ENCODE results near the gene RTN4R. TPM values are rescaled to one million over a fixed set of nuclear protein-coding genes. Genes with fewer than 3 reads are reported as not detected.

RTN4R gene
- total RNA-seq, 2 donors from 2014 or later: 1.4 to 1.5 TPM

- H3K4me3 Mint-ChIP-seq: no peak overlapping the region
- H3K36me3 Mint-ChIP-seq (ENCODE audit: insufficient read depth in 2 of 2): no peaks in the 10 kb centered on the region
- H3K4me1 Mint-ChIP-seq (ENCODE audit: low read depth): no peaks in the 10 kb centered on the region
- DNase-seq: no peak
- no peak overlapping the region for H3K27ac Mint-ChIP-seq
- H3K27me3 Mint-ChIP-seq (ENCODE audit: low read depth): no peaks in the 10 kb centered on the region
- no peaks in the 10 kb centered on the region for H3K9me3 Mint-ChIP-seq
- no peak for ATAC-seq (replicated peaks in 1 of 2)
Observed at GRCh38 chr22:20231514-20232236, 36.4 kb downstream of the RTN4R start.

- H3K4me1 Mint-ChIP-seq (ENCODE audit: low read depth): no peaks in the 10 kb centered on the region
- no peak for ATAC-seq (replicated peaks in 1 of 2)
- H3K36me3 Mint-ChIP-seq (ENCODE audit: insufficient read depth in 2 of 2): no peaks in the 10 kb centered on the region
- DNase-seq: no peak
- H3K4me3 Mint-ChIP-seq: no peak overlapping the region
- H3K9me3 Mint-ChIP-seq: no peaks in the 10 kb centered on the region
- no peak overlapping the region for H3K27ac Mint-ChIP-seq
- no peaks in the 10 kb centered on the region for H3K27me3 Mint-ChIP-seq (ENCODE audit: low read depth)
Observed at GRCh38 chr22:20230777-20231420, 37.2 kb downstream of the RTN4R start.

DNA sequence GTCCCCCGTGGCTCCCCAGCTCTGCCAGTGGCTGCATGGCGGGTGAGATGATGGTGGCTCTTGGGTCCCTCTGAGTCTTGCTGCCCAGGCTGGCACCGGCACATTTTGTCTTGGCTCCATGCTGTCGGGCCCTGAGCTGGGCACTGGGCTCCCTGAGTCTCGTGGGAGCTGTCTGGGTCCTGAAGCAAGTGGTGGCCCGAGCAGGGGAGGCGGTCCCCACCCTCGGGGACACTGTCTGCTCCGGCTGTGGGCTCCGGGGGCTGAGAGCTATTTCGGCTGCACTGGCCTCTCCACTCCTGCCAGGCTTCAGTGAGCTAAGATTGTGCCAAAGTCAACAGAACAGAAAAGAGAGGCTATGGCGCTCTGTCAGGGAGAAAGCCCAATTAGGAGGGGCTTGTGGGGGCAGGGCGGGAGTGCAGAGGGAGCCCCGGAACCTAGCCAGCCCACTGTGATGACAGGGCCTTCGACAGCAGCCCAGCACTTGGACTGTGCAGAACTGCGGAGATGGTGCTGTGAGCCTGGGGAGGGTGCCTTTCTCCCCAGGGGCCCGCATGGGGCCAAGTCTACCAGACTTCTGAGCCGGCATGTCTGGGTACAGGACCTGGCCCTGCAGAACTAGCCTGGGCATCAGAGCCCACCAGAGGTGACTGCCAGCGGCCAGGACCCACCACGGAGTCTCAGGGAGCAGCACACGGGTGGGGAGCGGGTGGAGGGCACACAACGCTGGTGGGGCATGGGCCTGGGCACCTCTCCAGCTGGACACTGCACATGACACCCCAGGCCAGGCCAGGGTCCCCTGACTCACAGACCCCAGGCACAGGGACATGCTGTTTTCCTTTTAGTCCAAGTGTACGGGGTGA is 38.0 kb downstream of the RTN4R start:
- H3K4me1 Mint-ChIP-seq (ENCODE audit: low read depth): no peaks in the 10 kb centered on the region
- H3K36me3 Mint-ChIP-seq (ENCODE audit: insufficient read depth in 2 of 2): no peaks in the 10 kb centered on the region
- H3K4me3 Mint-ChIP-seq: no peak overlapping the region
- no peaks in the 10 kb centered on the region for H3K27me3 Mint-ChIP-seq (ENCODE audit: low read depth)
- no peak for ATAC-seq (replicated peaks in 1 of 2)
- H3K9me3 Mint-ChIP-seq: peaks cover 2 to 5% of the 10 kb centered on the region in 2 donors
- DNase-seq: no peak
- H3K27ac Mint-ChIP-seq: no peak overlapping the region

- H3K9me3 Mint-ChIP-seq: peaks cover 2 to 11% of the 10 kb centered on the region in 2 donors
- H3K27ac Mint-ChIP-seq: no peak overlapping the region
- no peaks in the 10 kb centered on the region for H3K36me3 Mint-ChIP-seq (ENCODE audit: insufficient read depth in 2 of 2)
- no peak overlapping the region for H3K4me3 Mint-ChIP-seq
- DNase-seq (no peak), ATAC-seq (replicated peaks in 1 of 2) (no peak)
- H3K4me1 Mint-ChIP-seq (ENCODE audit: low read depth): no peaks in the 10 kb centered on the region
- no peaks in the 10 kb centered on the region for H3K27me3 Mint-ChIP-seq (ENCODE audit: low read depth)
Observed at GRCh38 chr22:20228939-20229272, 39.2 kb downstream of the RTN4R start.

GRCh38 chr22:20228055-20228938 is 39.8 kb downstream of the RTN4R start:
- H3K36me3 Mint-ChIP-seq (ENCODE audit: insufficient read depth in 2 of 2): no peaks in the 10 kb centered on the region
- no peaks in the 10 kb centered on the region for H3K4me1 Mint-ChIP-seq (ENCODE audit: low read depth)
- no peak overlapping the region for H3K27ac Mint-ChIP-seq
- H3K9me3 Mint-ChIP-seq: peaks cover 2 to 11% of the 10 kb centered on the region in 2 donors
- no peak overlapping the region for H3K4me3 Mint-ChIP-seq
- DNase-seq (no peak), ATAC-seq (replicated peaks in 1 of 2) (no peak)
- no peaks in the 10 kb centered on the region for H3K27me3 Mint-ChIP-seq (ENCODE audit: low read depth)

DNA sequence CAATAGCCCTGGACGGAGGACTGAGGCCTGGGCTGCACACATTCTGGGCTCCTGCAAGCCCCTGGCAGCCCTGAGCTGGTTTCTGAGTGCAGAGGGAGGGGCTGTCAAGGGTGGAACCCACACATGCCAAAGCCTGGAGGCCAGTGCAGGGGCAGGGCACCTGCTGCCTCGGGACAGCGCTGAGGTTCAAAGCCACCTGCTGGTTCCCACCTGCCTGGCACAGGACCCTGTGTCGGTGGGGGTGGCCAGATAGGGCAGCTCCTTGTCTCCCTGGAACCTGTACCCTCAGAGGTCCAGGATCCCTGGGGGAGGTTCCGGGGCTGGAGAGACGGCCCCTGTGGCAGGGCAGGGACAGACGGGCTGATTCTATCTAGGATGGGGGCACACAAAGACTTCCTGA is 40.8 kb downstream of the RTN4R start:
- peaks cover 2 to 11% of the 10 kb centered on the region in 2 donors for H3K9me3 Mint-ChIP-seq
- no peaks in the 10 kb centered on the region for H3K27me3 Mint-ChIP-seq (ENCODE audit: low read depth)
- H3K27ac Mint-ChIP-seq: no peak overlapping the region
- H3K4me1 Mint-ChIP-seq (ENCODE audit: low read depth): no peaks in the 10 kb centered on the region
- no peak overlapping the region for H3K4me3 Mint-ChIP-seq
- DNase-seq: no peak
- no peaks in the 10 kb centered on the region for H3K36me3 Mint-ChIP-seq (ENCODE audit: insufficient read depth in 2 of 2)
- ATAC-seq (replicated peaks in 1 of 2): no peak

GRCh38 chr22:20226760-20227350 is 41.3 kb downstream of the RTN4R start:
- peaks cover 2 to 11% of the 10 kb centered on the region in 2 donors for H3K9me3 Mint-ChIP-seq
- no peaks in the 10 kb centered on the region for H3K27me3 Mint-ChIP-seq (ENCODE audit: low read depth)
- H3K4me3 Mint-ChIP-seq: no peak overlapping the region
- no peaks in the 10 kb centered on the region for H3K4me1 Mint-ChIP-seq (ENCODE audit: low read depth)
- ATAC-seq (replicated peaks in 1 of 2) (no peak), DNase-seq (no peak)
- no peaks in the 10 kb centered on the region for H3K36me3 Mint-ChIP-seq (ENCODE audit: insufficient read depth in 2 of 2)
- H3K27ac Mint-ChIP-seq: no peak overlapping the region

GRCh38 chr22:20226077-20226716 is 41.9 kb downstream of the RTN4R start:
- no peaks in the 10 kb centered on the region for H3K36me3 Mint-ChIP-seq (ENCODE audit: insufficient read depth in 2 of 2)
- DNase-seq: no peak
- ATAC-seq (replicated peaks in 1 of 2): no peak
- peaks cover 2 to 11% of the 10 kb centered on the region in 2 donors for H3K9me3 Mint-ChIP-seq
- H3K4me3 Mint-ChIP-seq: no peak overlapping the region
- H3K27me3 Mint-ChIP-seq (ENCODE audit: low read depth): no peaks in the 10 kb centered on the region
- no peak overlapping the region for H3K27ac Mint-ChIP-seq
- no peaks in the 10 kb centered on the region for H3K4me1 Mint-ChIP-seq (ENCODE audit: low read depth)

- Mint-ChIP-seq H3K36me3 (ENCODE audit: insufficient read depth in 2 of 2) (no peaks in the 10 kb centered on the region), H3K9me3 (peaks cover 2 to 11% of the 10 kb centered on the region in 2 donors), H3K4me1 (ENCODE audit: low read depth) (no peaks in the 10 kb centered on the region), H3K27ac (no peak overlapping the region), H3K27me3 (ENCODE audit: low read depth) (no peaks in the 10 kb centered on the region), H3K4me3 (no peak overlapping the region)
- DNase-seq (no peak), ATAC-seq (replicated peaks in 1 of 2) (no peak)
Observed at GRCh38 chr22:20225693-20225966, 42.5 kb downstream of the RTN4R start.

GRCh38 chr22:20224917-20225692 is 43.0 kb downstream of the RTN4R start:
- no peaks in the 10 kb centered on the region for H3K27me3 Mint-ChIP-seq (ENCODE audit: low read depth)
- H3K27ac Mint-ChIP-seq: no peak overlapping the region
- H3K9me3 Mint-ChIP-seq: peaks cover 2 to 11% of the 10 kb centered on the region in 2 donors
- H3K4me1 Mint-ChIP-seq (ENCODE audit: low read depth): no peaks in the 10 kb centered on the region
- H3K36me3 Mint-ChIP-seq (ENCODE audit: insufficient read depth in 2 of 2): no peaks in the 10 kb centered on the region
- no peak for DNase-seq
- H3K4me3 Mint-ChIP-seq: no peak overlapping the region
- ATAC-seq (replicated peaks in 1 of 2): no peak

- Mint-ChIP-seq H3K36me3 (ENCODE audit: insufficient read depth in 2 of 2) (no peaks in the 10 kb centered on the region), H3K4me3 (no peak overlapping the region), H3K9me3 (peaks cover 2 to 11% of the 10 kb centered on the region in 2 donors), H3K27ac (no peak overlapping the region), H3K4me1 (ENCODE audit: low read depth) (no peaks in the 10 kb centered on the region), H3K27me3 (ENCODE audit: low read depth) (no peaks in the 10 kb centered on the region)
- no peak for ATAC-seq (replicated peaks in 1 of 2)
- DNase-seq: no peak
Observed at GRCh38 chr22:20224256-20224626, 43.9 kb downstream of the RTN4R start.
